ENCODE results near the gene COL4A1. TPM values are rescaled to one million over a fixed set of nuclear protein-coding genes. Genes with fewer than 3 reads are reported as not detected.
A peak's percentile ranks its signal among the peaks of the same experiment; 100 is the strongest.

COL4A1 gene
- total and polyA plus RNA-seq, 2 donors: 334 to 1,096 TPM

GRCh38 chr13:110233951-110234280 is 73.0 kb downstream of the COL4A1 start:
- WGBS: 57% methylated on average over 3 of the region's 3 CpGs
- H3K36me3 ChIP-seq (ENCODE audit: insufficient read depth): no peaks in the 10 kb centered on the region
- H3K4me1 ChIP-seq (ENCODE audit: insufficient read depth): no peaks in the 10 kb centered on the region
- H3K27ac ChIP-seq (ENCODE audit: low read depth): no peak overlapping the region
- H3K4me3 ChIP-seq (ENCODE audit: low read depth, low read length): no peak overlapping the region
- no peak for DNase-seq (ENCODE audit: extremely low spot score)

- H3K27ac ChIP-seq (ENCODE audit: low read depth): no peak overlapping the region
- peak overlapping the region; percentile 14 for H3K4me3 ChIP-seq (ENCODE audit: low read depth, low read length)
- no peak for DNase-seq (ENCODE audit: extremely low spot score)
- no peaks in the 10 kb centered on the region for H3K36me3 ChIP-seq (ENCODE audit: insufficient read depth)
- H3K4me1 ChIP-seq (ENCODE audit: insufficient read depth): no peaks in the 10 kb centered on the region
- WGBS: 47% methylated on average over 20 of the region's 20 CpGs
Observed at GRCh38 chr13:110233181-110233950, 73.6 kb downstream of the COL4A1 start.

DNA sequence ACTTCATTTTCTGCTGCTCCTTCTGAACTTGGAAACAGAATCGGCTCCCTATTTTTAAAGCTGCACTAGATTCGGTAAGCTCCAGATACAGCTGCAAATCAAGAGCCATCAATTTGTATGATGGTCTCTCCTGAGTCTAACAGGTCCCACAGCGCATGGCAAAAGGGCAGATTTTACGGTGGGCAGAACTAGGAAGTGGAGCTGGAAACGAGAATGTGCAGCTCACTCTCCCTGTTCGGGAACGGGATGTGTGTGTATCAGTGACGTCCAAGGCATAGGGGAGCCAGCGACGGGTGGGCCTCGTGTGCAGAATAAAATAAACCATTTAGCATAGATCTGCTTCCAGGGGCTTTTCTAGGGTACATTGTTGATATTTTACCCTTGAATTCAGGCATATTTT is 74.2 kb downstream of the COL4A1 start:
- no peaks in the 10 kb centered on the region for H3K4me1 ChIP-seq (ENCODE audit: insufficient read depth)
- no peak overlapping the region for H3K27ac ChIP-seq (ENCODE audit: low read depth)
- H3K4me3 ChIP-seq (ENCODE audit: low read depth, low read length): no peak overlapping the region
- WGBS: 48% methylated on average over 11 of the region's 11 CpGs
- DNase-seq (ENCODE audit: extremely low spot score): no peak
- H3K36me3 ChIP-seq (ENCODE audit: insufficient read depth): no peaks in the 10 kb centered on the region

- H3K4me1 ChIP-seq (ENCODE audit: insufficient read depth): no peaks in the 10 kb centered on the region
- WGBS: 72% methylated on average over 5 of the region's 5 CpGs
- DNase-seq (ENCODE audit: extremely low spot score): no peak
- no peak overlapping the region for H3K4me3 ChIP-seq (ENCODE audit: low read depth, low read length)
- no peak overlapping the region for H3K27ac ChIP-seq (ENCODE audit: low read depth)
- H3K36me3 ChIP-seq (ENCODE audit: insufficient read depth): no peaks in the 10 kb centered on the region
Observed at GRCh38 chr13:110232142-110232541, 74.8 kb downstream of the COL4A1 start.

DNA sequence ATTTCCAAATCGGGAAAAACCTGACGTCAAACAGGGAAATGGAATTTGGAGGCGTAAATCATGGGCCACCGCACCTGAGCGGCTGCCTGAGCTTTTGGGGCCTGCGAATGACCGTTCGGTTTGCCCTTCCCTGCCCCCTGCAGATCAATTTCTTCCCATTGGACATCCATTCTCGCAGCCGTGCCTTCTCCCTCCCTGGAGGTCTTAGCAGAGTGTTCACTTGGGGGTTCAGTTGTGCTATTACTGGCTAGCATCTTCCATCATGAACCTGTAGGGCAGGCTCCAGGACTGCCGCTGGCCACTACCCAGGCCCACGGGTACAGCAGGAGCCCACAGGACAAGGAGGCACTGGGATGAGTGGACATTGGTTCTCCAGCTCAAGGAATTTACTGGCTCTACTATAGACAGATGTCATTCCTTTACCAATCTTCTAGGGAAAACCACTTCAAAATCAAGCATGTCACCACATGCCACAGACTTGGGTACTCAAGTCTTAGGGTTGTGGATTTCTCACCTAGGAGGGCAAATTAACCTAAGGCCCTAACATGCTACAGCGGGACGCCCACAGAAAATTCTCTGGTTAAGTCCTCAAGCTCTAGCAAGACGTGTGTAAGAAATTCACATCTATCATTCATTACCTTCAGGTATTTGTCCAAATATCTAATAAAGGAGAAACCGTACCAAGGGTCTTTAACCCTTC is 75.5 kb downstream of the COL4A1 start:
- no peaks in the 10 kb centered on the region for H3K4me1 ChIP-seq (ENCODE audit: insufficient read depth)

DNA sequence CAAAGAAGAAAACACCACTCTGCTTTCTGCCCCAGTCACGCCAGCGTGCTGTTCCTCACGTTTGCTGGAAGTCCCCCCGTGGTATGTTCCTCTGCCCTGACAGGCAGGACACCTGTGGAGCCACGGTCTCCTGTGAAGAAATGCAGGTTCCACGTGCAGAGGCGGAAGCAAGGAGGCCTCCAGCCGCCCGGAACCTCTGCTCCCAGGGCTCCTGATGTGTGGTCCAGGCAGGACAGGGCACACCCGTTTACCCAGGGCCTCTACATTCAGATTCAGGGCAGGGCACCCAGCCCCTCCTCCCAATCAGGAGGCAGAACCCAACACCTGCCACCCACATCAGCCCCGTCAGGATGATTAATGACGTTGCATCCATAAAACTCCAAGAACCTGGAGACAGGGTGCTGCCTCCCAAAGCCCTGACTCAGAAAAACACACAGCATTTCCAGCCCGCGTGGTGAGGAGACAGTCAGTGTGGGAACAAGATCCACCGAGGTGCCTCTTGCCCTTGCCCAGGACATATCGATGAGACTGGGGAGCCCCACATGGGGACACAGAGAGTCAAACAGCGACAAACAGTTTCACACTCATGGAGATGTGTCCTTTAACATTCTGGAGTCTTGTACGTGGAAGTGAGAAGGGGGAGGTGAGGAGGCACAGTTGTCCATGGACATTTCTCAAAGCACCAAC is 76.2 kb downstream of the COL4A1 start:
- Histone ChIP-seq H3K27ac (ENCODE audit: low read depth) (no peak overlapping the region), H3K4me1 (ENCODE audit: insufficient read depth) (no peaks in the 10 kb centered on the region), H3K4me3 (ENCODE audit: low read depth, low read length) (no peak overlapping the region), H3K36me3 (ENCODE audit: insufficient read depth) (no peaks in the 10 kb centered on the region)
- WGBS: 81% methylated on average over 18 of the region's 18 CpGs
- no peak for DNase-seq (ENCODE audit: extremely low spot score)

More for the DNA sequence above, 75.5 kb downstream of the COL4A1 start:
- no peak overlapping the region for H3K4me3 ChIP-seq (ENCODE audit: low read depth, low read length)
- H3K36me3 ChIP-seq (ENCODE audit: insufficient read depth): no peaks in the 10 kb centered on the region
- DNase-seq (ENCODE audit: extremely low spot score): no peak
- WGBS: 86% methylated on average over 16 of the region's 16 CpGs
- no peak overlapping the region for H3K27ac ChIP-seq (ENCODE audit: low read depth)

GRCh38 chr13:110229905-110230563 is 76.9 kb downstream of the COL4A1 start:
- 90% methylated on average over 16 of the region's 16 CpGs for WGBS
- no peak for DNase-seq (ENCODE audit: extremely low spot score)
- Histone ChIP-seq H3K4me3 (ENCODE audit: low read depth, low read length) (no peak overlapping the region), H3K4me1 (ENCODE audit: insufficient read depth) (no peaks in the 10 kb centered on the region), H3K36me3 (ENCODE audit: insufficient read depth) (no peaks in the 10 kb centered on the region), H3K27ac (ENCODE audit: low read depth) (no peak overlapping the region)

DNA sequence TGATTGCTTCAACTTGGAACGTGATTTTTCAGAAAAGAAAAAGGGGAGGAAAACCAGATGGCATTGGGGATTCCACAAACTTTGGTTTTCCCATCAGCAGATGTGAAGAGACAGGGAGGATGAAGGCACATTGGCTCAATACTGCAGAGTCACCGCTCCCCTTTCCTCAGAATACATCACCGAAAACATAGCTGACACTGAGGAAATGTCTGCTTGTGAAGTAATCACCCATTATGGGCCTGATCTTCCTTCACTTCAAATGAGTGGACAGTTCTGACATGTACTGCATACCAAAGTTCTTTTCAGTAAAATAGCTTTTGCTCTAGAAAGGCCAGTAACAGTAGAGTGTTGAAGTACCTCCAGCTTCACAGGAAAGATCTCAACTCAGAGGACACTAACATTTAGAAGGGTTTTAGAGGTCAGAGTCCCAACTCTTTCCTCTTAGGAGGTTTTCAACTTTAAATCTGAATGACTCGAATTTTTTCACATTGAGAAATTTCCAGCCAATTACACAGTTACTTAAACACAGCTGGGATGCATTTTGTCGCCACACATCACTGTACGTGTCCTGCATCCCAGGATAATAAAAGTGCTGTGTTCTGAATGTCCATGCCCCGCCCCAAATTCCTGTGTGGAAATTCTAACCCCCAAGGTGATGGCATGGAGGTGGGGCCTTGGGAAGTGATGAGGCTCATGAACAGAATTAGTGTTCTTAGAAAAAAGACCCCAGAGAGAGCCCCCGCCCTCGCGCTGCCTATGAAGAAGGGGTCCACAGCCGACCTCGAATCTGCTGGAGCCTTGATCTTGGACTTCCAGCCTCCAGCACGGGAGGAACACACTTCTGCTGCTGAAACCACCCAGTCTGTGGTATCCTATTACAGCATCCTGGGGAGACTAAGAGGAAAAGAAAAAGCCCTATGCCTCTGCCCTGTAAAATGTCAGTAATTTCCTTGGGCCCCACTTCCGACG is 77.7 kb downstream of the COL4A1 start:
- Histone ChIP-seq H3K4me1 (ENCODE audit: insufficient read depth) (no peaks in the 10 kb centered on the region), H3K27ac (ENCODE audit: low read depth) (no peak overlapping the region)
- no peak for DNase-seq (ENCODE audit: extremely low spot score)

DNA sequence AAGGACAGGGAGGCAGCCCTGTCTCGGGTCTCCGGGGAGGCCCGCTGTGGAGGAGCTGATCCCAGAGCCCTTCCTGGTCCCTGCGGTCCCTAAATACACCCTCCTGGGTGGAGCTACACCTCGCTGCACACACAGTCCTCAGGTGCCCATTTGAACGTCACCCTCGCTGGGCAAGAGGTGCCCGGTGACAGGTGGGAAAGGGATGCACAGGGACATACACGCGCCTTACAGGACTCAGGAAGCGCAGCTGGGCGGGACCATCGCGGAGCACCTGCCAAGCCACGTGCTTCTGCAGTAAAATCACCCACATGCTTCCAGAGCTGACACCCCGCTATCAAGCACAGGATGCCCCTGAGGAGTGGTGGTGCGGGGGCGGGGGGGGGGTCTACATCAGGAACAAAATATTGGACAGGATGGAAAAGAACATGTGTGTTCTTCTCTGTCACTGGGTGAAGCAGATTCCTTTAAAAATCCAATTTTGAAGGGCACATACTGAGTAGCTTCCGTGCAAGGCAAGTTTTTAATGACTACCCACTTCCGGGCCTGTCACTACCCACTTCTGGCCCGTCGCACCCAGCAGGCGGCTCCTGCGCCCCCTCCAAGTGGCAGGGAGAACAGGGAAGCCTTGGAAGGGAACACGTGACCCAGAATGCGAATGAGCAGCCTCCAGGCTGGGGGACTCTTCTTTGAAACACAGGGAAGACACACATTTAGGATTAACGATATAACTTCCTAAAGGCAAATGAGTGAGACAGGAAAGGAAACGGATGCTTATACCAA is 78.9 kb downstream of the COL4A1 start:
- H3K4me1 ChIP-seq (ENCODE audit: insufficient read depth): no peaks in the 10 kb centered on the region

More for the DNA sequence above, 77.7 kb downstream of the COL4A1 start:
- Histone ChIP-seq H3K4me3 (ENCODE audit: low read depth, low read length) (no peak overlapping the region), H3K36me3 (ENCODE audit: insufficient read depth) (no peaks in the 10 kb centered on the region)
- 82% methylated on average over 15 of the region's 15 CpGs for WGBS

GRCh38 chr13:110227416-110227815 is 79.5 kb downstream of the COL4A1 start:
- 82% methylated on average over 3 of the region's 3 CpGs for WGBS
- Histone ChIP-seq H3K27ac (ENCODE audit: low read depth) (no peak overlapping the region), H3K36me3 (ENCODE audit: insufficient read depth) (no peaks in the 10 kb centered on the region), H3K4me3 (ENCODE audit: low read depth, low read length) (no peak overlapping the region), H3K4me1 (ENCODE audit: insufficient read depth) (no peaks in the 10 kb centered on the region)
- no peak for DNase-seq (ENCODE audit: extremely low spot score)

More for the DNA sequence above, 78.9 kb downstream of the COL4A1 start:
- 91% methylated on average over 28 of the region's 28 CpGs for WGBS
- Histone ChIP-seq H3K4me3 (ENCODE audit: low read depth, low read length) (no peak overlapping the region), H3K27ac (ENCODE audit: low read depth) (no peak overlapping the region), H3K36me3 (ENCODE audit: insufficient read depth) (no peaks in the 10 kb centered on the region)
- no peak for DNase-seq (ENCODE audit: extremely low spot score)

GRCh38 chr13:110225609-110226574 is 81.1 kb downstream of the COL4A1 start:
- no peak for DNase-seq (ENCODE audit: extremely low spot score)
- WGBS: 61% methylated on average over 12 of the region's 12 CpGs
- Histone ChIP-seq H3K4me3 (ENCODE audit: low read depth, low read length) (no peak overlapping the region), H3K36me3 (ENCODE audit: insufficient read depth) (no peaks in the 10 kb centered on the region), H3K27ac (ENCODE audit: low read depth) (no peak overlapping the region), H3K4me1 (ENCODE audit: insufficient read depth) (no peaks in the 10 kb centered on the region)
